Measurements from ENCODE around the gene POU2F3. TPM values are rescaled to one million over a fixed set of nuclear protein-coding genes. Genes with fewer than 3 reads are reported as not detected.

POU2F3 gene
- total RNA-seq, 1 donor from 2014 or later: not detected

DNA sequence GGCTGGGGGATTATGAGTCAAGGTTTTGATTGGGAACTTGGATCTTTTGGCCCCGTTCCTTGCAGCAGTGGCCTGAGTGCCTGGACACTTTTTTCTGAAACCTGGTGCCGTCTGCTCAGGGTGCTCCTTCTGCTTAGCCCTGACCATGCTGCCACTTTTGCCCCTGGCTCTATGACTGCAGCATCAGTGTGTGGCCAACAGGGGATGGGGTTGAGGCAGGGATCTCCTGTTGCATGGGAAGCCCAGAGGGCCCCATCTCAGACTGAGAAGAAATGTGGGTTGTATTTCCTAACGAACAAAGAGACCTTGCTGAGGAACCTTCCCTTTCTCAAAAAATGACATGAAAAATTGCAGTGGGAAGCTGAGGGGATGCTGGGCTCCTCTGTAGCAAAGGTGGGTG lies 18.7 kb downstream of the POU2F3 start:
- H3K4me3 Mint-ChIP-seq (ENCODE audit: unreplicated experiment): no peak overlapping the region
- no peaks in the 10 kb centered on the region for H3K36me3 Mint-ChIP-seq (ENCODE audit: unreplicated experiment)
- no peak for DNase-seq
- no peak overlapping the region for H3K27ac Mint-ChIP-seq (ENCODE audit: unreplicated experiment)
- peaks cover 4% of the 10 kb centered on the region for H3K9me3 Mint-ChIP-seq (ENCODE audit: unreplicated experiment)
- peaks cover 6% of the 10 kb centered on the region for H3K27me3 Mint-ChIP-seq (ENCODE audit: unreplicated experiment)
- TF ChIP-seq, protein P1, sequence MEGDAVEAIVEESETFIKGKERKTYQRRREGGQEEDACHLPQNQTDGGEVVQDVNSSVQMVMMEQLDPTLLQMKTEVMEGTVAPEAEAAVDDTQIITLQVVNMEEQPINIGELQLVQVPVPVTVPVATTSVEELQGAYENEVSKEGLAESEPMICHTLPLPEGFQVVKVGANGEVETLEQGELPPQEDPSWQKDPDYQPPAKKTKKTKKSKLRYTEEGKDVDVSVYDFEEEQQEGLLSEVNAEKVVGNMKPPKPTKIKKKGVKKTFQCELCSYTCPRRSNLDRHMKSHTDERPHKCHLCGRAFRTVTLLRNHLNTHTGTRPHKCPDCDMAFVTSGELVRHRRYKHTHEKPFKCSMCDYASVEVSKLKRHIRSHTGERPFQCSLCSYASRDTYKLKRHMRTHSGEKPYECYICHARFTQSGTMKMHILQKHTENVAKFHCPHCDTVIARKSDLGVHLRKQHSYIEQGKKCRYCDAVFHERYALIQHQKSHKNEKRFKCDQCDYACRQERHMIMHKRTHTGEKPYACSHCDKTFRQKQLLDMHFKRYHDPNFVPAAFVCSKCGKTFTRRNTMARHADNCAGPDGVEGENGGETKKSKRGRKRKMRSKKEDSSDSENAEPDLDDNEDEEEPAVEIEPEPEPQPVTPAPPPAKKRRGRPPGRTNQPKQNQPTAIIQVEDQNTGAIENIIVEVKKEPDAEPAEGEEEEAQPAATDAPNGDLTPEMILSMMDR (IDR thresholded peaks at IDR 0.05; ENCODE audit: partially characterized antibody, unreplicated experiment): no peak
- H3K4me1 Mint-ChIP-seq (ENCODE audit: low read depth, unreplicated experiment): peaks cover 4% of the 10 kb centered on the region

DNA sequence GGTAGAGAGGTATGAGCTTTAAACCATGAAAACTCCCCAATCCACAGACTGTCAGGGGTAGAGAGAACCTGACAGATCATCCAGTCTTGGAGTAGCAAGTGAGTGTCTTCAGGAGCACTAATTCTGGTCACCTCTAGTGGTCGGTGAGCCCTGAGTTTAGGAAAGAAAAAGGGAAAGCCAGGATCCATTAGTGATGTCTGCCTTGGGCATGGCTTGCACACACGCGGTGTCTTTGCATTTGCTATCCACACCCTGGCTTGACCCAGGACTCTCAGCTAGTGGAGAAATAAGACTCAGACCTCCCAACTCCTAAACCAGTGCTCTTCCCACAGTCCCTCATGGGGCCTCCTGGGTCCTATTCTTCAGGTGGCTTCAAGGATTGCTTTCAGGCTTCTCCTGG lies 19.3 kb downstream of the POU2F3 start:
- no peak for DNase-seq
- H3K36me3 Mint-ChIP-seq (ENCODE audit: unreplicated experiment): no peaks in the 10 kb centered on the region
- no peak overlapping the region for H3K27ac Mint-ChIP-seq (ENCODE audit: unreplicated experiment)
- H3K4me3 Mint-ChIP-seq (ENCODE audit: unreplicated experiment): no peak overlapping the region
- TF ChIP-seq, protein P1 (IDR thresholded peaks at IDR 0.05; ENCODE audit: partially characterized antibody, unreplicated experiment): no peak
- H3K4me1 Mint-ChIP-seq (ENCODE audit: low read depth, unreplicated experiment): peaks cover 4% of the 10 kb centered on the region
- H3K9me3 Mint-ChIP-seq (ENCODE audit: unreplicated experiment): peaks cover 4% of the 10 kb centered on the region
- peaks cover 4% of the 10 kb centered on the region for H3K27me3 Mint-ChIP-seq (ENCODE audit: unreplicated experiment)

DNA sequence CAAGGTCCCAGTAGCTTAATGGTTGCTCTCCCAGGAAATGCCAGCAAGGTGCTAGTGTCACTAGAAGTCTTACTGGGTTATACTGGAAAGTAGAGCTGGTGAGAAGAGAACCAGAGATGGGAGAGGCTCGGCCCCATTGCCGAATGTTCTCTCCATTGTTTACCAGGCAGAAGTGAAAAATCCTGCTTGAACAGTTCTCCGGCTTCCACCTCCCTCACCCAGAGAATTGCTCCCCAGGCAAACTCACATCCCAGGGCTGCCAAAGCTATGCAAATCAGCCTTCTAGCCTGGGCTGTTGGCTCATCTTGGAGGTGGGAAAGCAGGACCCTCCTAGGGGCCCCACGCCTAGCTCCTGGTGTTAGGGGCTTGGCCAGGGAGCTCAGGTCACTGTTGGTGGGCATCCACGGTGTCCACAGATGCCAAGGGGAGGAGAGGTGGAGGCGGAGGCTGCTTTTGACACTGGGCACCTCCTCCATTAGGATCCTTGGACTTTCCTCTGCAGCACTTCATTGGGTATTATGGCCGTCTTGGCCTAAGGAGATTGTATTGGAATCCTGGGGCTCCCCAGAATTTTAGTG lies 20.1 kb downstream of the POU2F3 start:
- H3K9me3 Mint-ChIP-seq (ENCODE audit: unreplicated experiment): peaks cover 2% of the 10 kb centered on the region
- no peak overlapping the region for H3K27ac Mint-ChIP-seq (ENCODE audit: unreplicated experiment)
- TF ChIP-seq, protein P1 (IDR thresholded peaks at IDR 0.05; ENCODE audit: partially characterized antibody, unreplicated experiment): no peak
- peaks cover 4% of the 10 kb centered on the region for H3K4me1 Mint-ChIP-seq (ENCODE audit: low read depth, unreplicated experiment)
- DNase-seq: no peak
- H3K27me3 Mint-ChIP-seq (ENCODE audit: unreplicated experiment): peaks cover 2% of the 10 kb centered on the region
- H3K36me3 Mint-ChIP-seq (ENCODE audit: unreplicated experiment): no peaks in the 10 kb centered on the region
- no peak overlapping the region for H3K4me3 Mint-ChIP-seq (ENCODE audit: unreplicated experiment)

DNA sequence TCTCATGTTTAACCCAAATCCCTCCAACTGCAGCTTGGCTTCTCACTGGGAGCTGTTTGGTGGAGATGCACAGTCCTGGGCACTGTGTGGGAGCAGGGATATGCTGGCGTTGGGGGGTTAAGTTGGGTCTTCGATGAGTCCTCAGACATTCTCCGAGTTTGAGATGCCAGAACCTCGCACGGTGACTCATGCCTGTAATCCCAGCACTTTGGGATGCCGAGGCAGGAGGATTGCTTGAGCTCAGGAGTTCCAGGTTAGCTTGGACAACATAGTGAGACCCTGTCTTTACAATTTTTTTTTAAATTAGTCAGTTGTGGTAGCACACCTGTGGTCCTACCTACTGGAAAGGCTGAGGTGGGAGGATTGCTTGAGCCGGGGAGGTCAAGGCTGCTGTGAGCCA lies 20.7 kb downstream of the POU2F3 start:
- Mint-ChIP-seq H3K4me3 (ENCODE audit: unreplicated experiment) (no peak overlapping the region), H3K4me1 (ENCODE audit: low read depth, unreplicated experiment) (peaks cover 2% of the 10 kb centered on the region), H3K27me3 (ENCODE audit: unreplicated experiment) (peaks cover 2% of the 10 kb centered on the region), H3K27ac (ENCODE audit: unreplicated experiment) (no peak overlapping the region), H3K36me3 (ENCODE audit: unreplicated experiment) (no peaks in the 10 kb centered on the region), H3K9me3 (ENCODE audit: unreplicated experiment) (peaks cover 2% of the 10 kb centered on the region)
- no peak for DNase-seq
- TF ChIP-seq, protein P1 (IDR thresholded peaks at IDR 0.05; ENCODE audit: partially characterized antibody, unreplicated experiment): no peak

DNA sequence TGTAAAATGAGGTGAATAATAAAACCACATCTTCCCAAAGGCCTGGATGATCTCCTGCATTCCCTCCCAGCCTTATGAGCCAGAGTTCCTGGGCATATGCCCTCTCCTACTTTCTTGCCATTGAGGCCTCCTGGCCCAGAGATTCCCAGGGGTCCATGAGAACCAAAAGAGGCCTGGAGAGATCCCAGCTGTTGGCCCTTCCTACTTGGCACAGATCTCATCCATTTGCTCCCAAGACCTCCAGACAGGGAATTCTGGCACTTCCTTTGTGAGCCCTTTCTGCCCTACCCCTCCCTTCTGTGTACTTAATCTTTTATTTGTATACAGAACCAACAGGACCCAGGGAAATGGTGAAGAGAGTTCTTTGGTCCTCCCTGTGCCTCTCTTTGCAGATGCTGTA lies 21.4 kb downstream of the POU2F3 start:
- H3K4me3 Mint-ChIP-seq (ENCODE audit: unreplicated experiment): no peak overlapping the region
- no peaks in the 10 kb centered on the region for H3K36me3 Mint-ChIP-seq (ENCODE audit: unreplicated experiment)
- no peak overlapping the region for H3K27ac Mint-ChIP-seq (ENCODE audit: unreplicated experiment)
- H3K4me1 Mint-ChIP-seq (ENCODE audit: low read depth, unreplicated experiment): no peaks in the 10 kb centered on the region
- TF ChIP-seq, protein P1 (IDR thresholded peaks at IDR 0.05; ENCODE audit: partially characterized antibody, unreplicated experiment): no peak
- no peak for DNase-seq
- peaks cover 2% of the 10 kb centered on the region for H3K9me3 Mint-ChIP-seq (ENCODE audit: unreplicated experiment)
- peaks cover 2% of the 10 kb centered on the region for H3K27me3 Mint-ChIP-seq (ENCODE audit: unreplicated experiment)

Measured in glutamatergic neuron (in vitro differentiated cells).